ENCODE results near the gene OR1S2. TPM values are rescaled to one million over a fixed set of nuclear protein-coding genes. Genes with fewer than 3 reads are reported as not detected.
"Not testable (repeated sequence)": the region's sequence is repeated elsewhere in the genome, so short reads cannot be mapped to it uniquely, and the experiment has no call there.

The OR1S2 gene
- total RNA-seq (2014; rRNA removed; shearing (Covaris generic)) = not detected in 2 replicates

GRCh38 chr11:58204042-58204441 lies at the start of gene OR1S2:
Gene OR1S2, minus strand, starts transcription at chr11:58204142. Its CDS starts 0 bp downstream, at chr11:58204142.
- DNase-seq (ENCODE audit: low spot score) = no peak

DNA sequence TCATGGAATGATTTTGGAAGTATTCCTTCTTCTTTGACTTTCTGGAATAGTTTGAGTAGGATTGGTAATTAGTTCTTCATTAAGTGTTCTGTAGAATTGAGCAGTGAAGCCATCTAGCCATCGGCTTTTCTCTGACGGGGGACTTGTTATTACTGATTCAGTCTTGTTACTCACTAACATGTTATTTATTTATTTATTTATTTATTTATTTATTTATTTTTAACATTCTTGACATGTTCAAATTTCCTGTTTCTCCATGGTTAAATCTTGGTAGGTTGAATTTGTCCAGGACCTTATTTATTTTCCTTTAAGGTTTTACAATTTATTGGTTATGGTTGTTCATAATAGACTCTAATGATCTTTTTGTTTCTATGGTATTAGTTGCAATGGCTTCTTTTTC lies 40.0 kb upstream of the OR1S2 start:
- no peak for DNase-seq (ENCODE audit: low spot score)

GRCh38 chr11:58227956-58228615 lies 24.1 kb upstream of the OR1S2 start:
- DNase-seq (ENCODE audit: low spot score) = no peak

DNA sequence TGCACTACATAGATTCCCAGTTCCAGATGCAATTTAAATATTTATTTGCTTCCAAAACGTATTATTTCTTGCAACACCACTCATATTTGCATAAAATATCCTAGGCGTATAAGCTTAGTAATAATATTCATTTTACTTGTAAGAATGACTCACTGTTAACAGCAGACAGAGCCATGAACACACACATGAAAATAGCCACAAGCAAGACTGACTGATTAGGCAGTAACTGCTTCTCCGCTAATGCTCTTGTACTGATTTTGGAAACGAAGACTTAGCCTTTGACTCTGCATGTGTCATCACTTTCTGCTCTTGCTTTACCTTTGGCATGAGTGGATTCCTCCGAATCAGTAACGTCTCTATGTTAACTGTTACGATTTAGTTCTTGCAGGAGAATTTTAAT lies 18.8 kb upstream of the OR1S2 start:
- no peak for DNase-seq (ENCODE audit: low spot score)

- no peak for DNase-seq (ENCODE audit: low spot score)
Observed at GRCh38 chr11:58216476-58216875, 12.5 kb upstream of the OR1S2 start.

DNA sequence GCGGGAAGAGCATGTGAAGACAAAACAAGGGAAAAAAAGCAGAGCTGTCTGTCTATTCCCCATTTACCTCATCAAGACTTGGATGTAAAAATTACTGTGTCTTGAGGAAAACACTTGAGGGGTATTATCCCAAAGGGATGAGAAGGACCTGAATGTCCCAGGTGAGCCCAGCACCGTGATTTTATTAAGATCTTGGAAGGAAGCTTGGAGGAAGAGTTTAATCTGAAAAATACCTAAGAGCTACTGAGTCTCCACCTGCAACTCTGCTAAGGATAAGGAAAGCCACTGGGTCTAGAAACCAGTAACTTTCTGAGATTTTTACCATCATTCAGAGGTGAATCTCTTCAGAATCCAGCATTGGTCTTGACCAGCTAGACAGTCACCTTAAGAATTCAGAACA lies 8.5 kb upstream of the OR1S2 start, which contains the start of gene OR1S1:
OR1S1 (plus strand) TSS at position 301 of the 400 bp plus-strand sequence.
- not testable (repeated sequence) for DNase-seq (ENCODE audit: low spot score)

- DNase-seq (ENCODE audit: low spot score) = no peak
Observed at GRCh38 chr11:58199271-58199670, 4.7 kb downstream of the OR1S2 start.

DNA sequence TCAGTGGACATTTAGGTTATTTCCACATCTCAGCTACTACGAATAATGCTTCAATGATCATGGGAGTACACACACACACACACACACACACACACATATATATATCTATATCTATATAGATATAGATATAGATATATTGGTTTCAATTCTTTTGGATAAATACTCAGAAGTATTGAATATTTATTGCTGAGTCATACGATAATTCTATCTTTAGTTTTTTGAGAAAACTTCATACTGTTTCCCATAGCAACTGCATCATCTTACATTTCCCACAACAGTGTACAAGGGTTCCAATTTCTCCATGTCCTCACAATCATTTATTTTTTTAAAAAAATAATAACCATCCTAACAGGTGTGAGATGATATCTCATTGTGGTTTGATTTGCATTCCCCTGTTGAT lies 8.0 kb downstream of the OR1S2 start:
- no peak for DNase-seq (ENCODE audit: low spot score)

DNA sequence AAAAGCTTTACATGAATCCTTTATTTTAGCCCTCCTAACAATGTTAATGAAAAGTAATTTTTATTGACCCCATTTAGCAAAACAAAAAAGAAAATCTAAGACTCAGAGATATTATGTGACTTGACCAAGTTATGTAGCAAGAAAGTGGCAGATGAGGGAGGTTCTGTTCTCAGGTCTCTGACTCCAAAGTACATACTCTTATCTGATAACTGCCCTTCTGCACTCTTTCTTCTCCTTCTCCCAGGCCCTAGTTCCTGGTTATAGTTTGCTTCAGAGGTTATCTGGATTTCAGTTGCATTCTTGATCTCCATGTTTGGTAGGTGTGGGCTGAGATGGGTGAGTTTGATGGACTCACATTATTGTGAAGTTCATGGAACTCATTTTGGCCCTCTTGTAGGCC lies 10.6 kb downstream of the OR1S2 start:
- DNase-seq (ENCODE audit: low spot score) = no peak

GRCh38 chr11:58192229-58192628 lies 11.7 kb downstream of the OR1S2 start:
- DNase-seq (ENCODE audit: low spot score) = no peak

DNA sequence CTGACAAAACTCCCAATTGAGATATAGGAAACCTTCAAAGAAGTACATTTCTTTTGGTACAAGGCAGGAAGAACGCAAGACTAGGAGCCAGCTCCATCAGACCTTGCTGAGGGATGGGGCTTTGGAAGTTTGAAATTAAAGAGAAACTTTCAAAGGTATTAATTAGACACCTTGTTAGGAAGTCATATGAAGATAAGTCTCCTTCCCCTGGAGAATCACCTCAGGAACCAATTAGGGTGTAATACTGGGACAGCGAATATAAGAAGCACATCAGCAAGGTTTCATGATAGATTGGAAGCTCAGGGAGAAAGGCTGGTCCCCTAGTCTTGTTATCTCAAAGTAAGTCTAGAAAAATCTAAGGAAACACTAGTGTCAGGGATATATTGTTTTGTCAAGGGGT lies 15.2 kb downstream of the OR1S2 start, which contains the start of gene OR9Q2:
OR9Q2 (plus strand) TSS at position 301 of the 400 bp plus-strand sequence. CDS start 1,421 bp downstream, outside the sequence.
- no peak for DNase-seq (ENCODE audit: low spot score)

GRCh38 chr11:58186938-58187337 lies 17.0 kb downstream of the OR1S2 start:
- DNase-seq (ENCODE audit: low spot score) = no peak

GRCh38 chr11:58179648-58180047 lies 24.3 kb downstream of the OR1S2 start:
- DNase-seq (ENCODE audit: low spot score) = no peak

DNA sequence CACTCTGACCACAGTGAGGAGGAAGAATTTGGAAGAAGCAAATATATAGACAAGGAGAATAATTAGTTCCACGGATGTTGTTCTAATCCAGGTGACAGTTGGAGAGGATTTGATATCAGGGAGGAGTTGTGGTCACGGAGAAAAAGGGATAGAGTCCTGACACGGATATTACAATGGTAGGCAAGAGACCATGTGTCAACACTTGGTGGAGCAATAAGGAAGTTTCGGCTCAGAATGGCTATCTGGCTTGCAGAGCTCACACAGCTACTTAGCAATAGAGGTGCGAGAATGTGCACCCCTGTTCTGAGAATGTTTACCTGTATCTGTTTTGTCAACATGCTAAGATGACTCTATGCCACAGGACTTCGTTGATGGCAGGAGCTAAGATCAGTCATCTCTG lies 25.5 kb downstream of the OR1S2 start:
- no peak for DNase-seq (ENCODE audit: low spot score)

GRCh38 chr11:58177409-58178054 lies 26.4 kb downstream of the OR1S2 start:
- DNase-seq (ENCODE audit: low spot score) = no peak

- DNase-seq (ENCODE audit: low spot score) = no peak
Observed at GRCh38 chr11:58165504-58166106, 38.3 kb downstream of the OR1S2 start.

- no peak for DNase-seq (ENCODE audit: low spot score)
Observed at GRCh38 chr11:58164990-58165389, 39.0 kb downstream of the OR1S2 start.

- no peak for DNase-seq (ENCODE audit: low spot score)
Observed at GRCh38 chr11:58164389-58164788, 39.6 kb downstream of the OR1S2 start.

Other genes starting within 250 kb of the OR1S2 start
- not detected in 2 replicates for gene OR9Q1, start 180.3 kb downstream of the OR1S2 start, total RNA-seq (2014; rRNA removed; shearing (Covaris generic))
- not detected in 2 replicates for gene OR6Q1, start 173.2 kb downstream of the OR1S2 start, total RNA-seq (2014; rRNA removed; shearing (Covaris generic))
- not detected in 2 replicates for gene OR9I1, start 78.6 kb downstream of the OR1S2 start, total RNA-seq (2014; rRNA removed; shearing (Covaris generic))
- not detected in 2 replicates for gene OR9Q2, start 15.1 kb downstream of the OR1S2 start, total RNA-seq (2014; rRNA removed; shearing (Covaris generic))
- gene OR1S1, start 8.6 kb upstream of the OR1S2 start, total RNA-seq (2014; rRNA removed; shearing (Covaris generic)) = not detected in 2 replicates
- gene OR10Q1, start 24.8 kb upstream of the OR1S2 start, total RNA-seq (2014; rRNA removed; shearing (Covaris generic)) = not detected in 2 replicates
- gene OR10W1, start 64.1 kb upstream of the OR1S2 start, total RNA-seq (2014; rRNA removed; shearing (Covaris generic)) = not detected in 2 replicates
- gene OR5B17, start 154.9 kb upstream of the OR1S2 start, total RNA-seq (2014; rRNA removed; shearing (Covaris generic)) = not detected in 2 replicates
- gene OR5B3, start 202.7 kb upstream of the OR1S2 start, total RNA-seq (2014; rRNA removed; shearing (Covaris generic)) = not detected in 2 replicates
- gene OR5B2, start 224.0 kb upstream of the OR1S2 start, total RNA-seq (2014; rRNA removed; shearing (Covaris generic)) = not detected in 2 replicates
- not detected in 2 replicates for gene OR5B12, start 238.1 kb upstream of the OR1S2 start, total RNA-seq (2014; rRNA removed; shearing (Covaris generic))